Hepatocyte (in vitro differentiated cells): Measurements from ENCODE around the gene COL9A2.

Source experiments
- EZH2 ChIP-seq: fragments of 200-600 bp; sonication (generic); IDR thresholded peaks from 2 replicates; pipeline ENCODE4 v1.6.1; 2016; ENCODE audit warnings: antibody characterized with exemption, mild to moderate bottlenecking, borderline replicate concordance
- EZH2phosphoT487 ChIP-seq: fragments of 200-600 bp; sonication (generic); IDR thresholded peaks from one replicate; pipeline ENCODE4 v1.6.1; 2018; ENCODE audit warnings: antibody characterized with exemption, mild to moderate bottlenecking, low read depth, moderate library complexity; ENCODE audit not compliant: unreplicated experiment, severe bottlenecking
- TF ChIP-seq, protein P1 (sequence below): fragments of 200-600 bp; sonication (generic); IDR thresholded peaks from 2 replicates; pipeline ENCODE4 v1.5.1; 2016; ENCODE audit warnings: antibody characterized with exemption, mild to moderate bottlenecking; ENCODE audit not compliant: poor library complexity

- TF ChIP-seq, protein P1, sequence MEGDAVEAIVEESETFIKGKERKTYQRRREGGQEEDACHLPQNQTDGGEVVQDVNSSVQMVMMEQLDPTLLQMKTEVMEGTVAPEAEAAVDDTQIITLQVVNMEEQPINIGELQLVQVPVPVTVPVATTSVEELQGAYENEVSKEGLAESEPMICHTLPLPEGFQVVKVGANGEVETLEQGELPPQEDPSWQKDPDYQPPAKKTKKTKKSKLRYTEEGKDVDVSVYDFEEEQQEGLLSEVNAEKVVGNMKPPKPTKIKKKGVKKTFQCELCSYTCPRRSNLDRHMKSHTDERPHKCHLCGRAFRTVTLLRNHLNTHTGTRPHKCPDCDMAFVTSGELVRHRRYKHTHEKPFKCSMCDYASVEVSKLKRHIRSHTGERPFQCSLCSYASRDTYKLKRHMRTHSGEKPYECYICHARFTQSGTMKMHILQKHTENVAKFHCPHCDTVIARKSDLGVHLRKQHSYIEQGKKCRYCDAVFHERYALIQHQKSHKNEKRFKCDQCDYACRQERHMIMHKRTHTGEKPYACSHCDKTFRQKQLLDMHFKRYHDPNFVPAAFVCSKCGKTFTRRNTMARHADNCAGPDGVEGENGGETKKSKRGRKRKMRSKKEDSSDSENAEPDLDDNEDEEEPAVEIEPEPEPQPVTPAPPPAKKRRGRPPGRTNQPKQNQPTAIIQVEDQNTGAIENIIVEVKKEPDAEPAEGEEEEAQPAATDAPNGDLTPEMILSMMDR = no peak
- TF ChIP-seq EZH2 (no peak), EZH2phosphoT487 (no peak)
Measured at GRCh38 chr1:40332695-40333094, 15.6 kb upstream of the COL9A2 start.
